Karpas-422 (cell line): ENCODE measurements around the gene EFCAB12. TPM values are rescaled to one million over a fixed set of nuclear protein-coding genes. Genes with fewer than 3 reads are reported as not detected.
A peak's percentile ranks its signal among the peaks of the same experiment; 100 is the strongest.

Experiments used
- DNase-seq: peaks from one replicate; pipeline ENCODE4 v3.0.0-alpha.2; 2015
- H2AFZ ChIP-seq: fragments of 200-600 bp; sonication (generic); 2 replicates; pipeline ENCODE4 v1.6.1; 2014; ENCODE audit warnings: antibody characterized with exemption, low read length, mixed read lengths
- H3K27ac ChIP-seq: fragments of 200-600 bp; sonication (generic); 2 replicates; pipeline ENCODE4 v1.5.1; 2014; ENCODE audit warnings: mild to moderate bottlenecking, low read length, moderate library complexity
- H3K27me3 ChIP-seq: fragments of 200-600 bp; sonication (generic); 2 replicates; pipeline ENCODE4 v1.6.1; 2014; ENCODE audit warnings: low read length, mixed read lengths
- H3K36me3 ChIP-seq: fragments of 200-600 bp; sonication (generic); 2 replicates; pipeline ENCODE4 v1.6.1; 2014; ENCODE audit warnings: low read length, mixed read lengths; ENCODE audit not compliant: insufficient read depth
- H3K4me1 ChIP-seq: fragments of 200-600 bp; sonication (generic); 2 replicates; pipeline ENCODE4 v1.6.1; 2014; ENCODE audit warnings: mild to moderate bottlenecking, low read length, mixed read lengths
- H3K4me2 ChIP-seq: fragments of 200-600 bp; sonication (generic); 2 replicates; pipeline ENCODE4 v1.6.1; 2014; ENCODE audit warnings: low read length, low read depth, mild to moderate bottlenecking; ENCODE audit not compliant: poor library complexity, severe bottlenecking
- H3K4me3 ChIP-seq: fragments of 200-600 bp; sonication (generic); 2 replicates; pipeline ENCODE4 v1.5.1; 2014; ENCODE audit warnings: mild to moderate bottlenecking, antibody characterized with exemption, low read length, mixed read lengths
- H3K79me2 ChIP-seq: fragments of 200-600 bp; sonication (generic); 2 replicates; pipeline ENCODE4 v1.6.1; 2014; ENCODE audit warnings: mild to moderate bottlenecking, low read length, mixed read lengths
- H3K9ac ChIP-seq: fragments of 200-600 bp; sonication (generic); 2 replicates; pipeline ENCODE4 v1.6.0; 2014; ENCODE audit warnings: low read length
- H3K9me2 ChIP-seq: fragments of 200-600 bp; sonication (generic), shearing (Covaris generic); replicated peaks from 2 replicates; pipeline ENCODE4 v1.6.0; 2014; ENCODE audit warnings: mild to moderate bottlenecking, low read length, moderate library complexity; ENCODE audit not compliant: insufficient read depth
- H3K9me3 ChIP-seq: fragments of 300-700, 200-600 bp; sonication (generic); 2 replicates; pipeline ENCODE4 v1.6.1; 2014; ENCODE audit warnings: low read length, mixed read lengths
- H4K20me1 ChIP-seq: fragments of 200-600 bp; sonication (generic); 2 replicates; pipeline ENCODE4 v1.6.1; 2014; ENCODE audit warnings: mild to moderate bottlenecking, antibody characterized with exemption, low read length, low read depth; ENCODE audit not compliant: insufficient read depth
- total RNA-seq: library from RNA; depleted of rRNA; stranded (reverse); fragments of >200 nt; shearing (Covaris generic); gene quantifications from 2 replicates; pipeline ENCODE4 v1.2.3, GENCODE V29; 2014; ENCODE audit warnings: low replicate concordance

Gene EFCAB12
- total RNA-seq, 1 experiment from 2014 or later: not detected

GRCh38 chr3:129441215-129441614 is 12.8 kb upstream of the EFCAB12 start:
- no peak overlapping the region for H3K27ac ChIP-seq
- H3K4me1 ChIP-seq: peaks cover 41% of the 10 kb centered on the region
- H3K9ac ChIP-seq: peak overlapping the region; percentile 75
- H3K36me3 ChIP-seq: peaks cover 6% of the 10 kb centered on the region; the same call in 1 of the 2 replicates
- no peaks in the 10 kb centered on the region for H3K9me2 ChIP-seq
- no peak for DNase-seq
- peak overlapping the region; percentile 69 for H3K4me3 ChIP-seq
- peak overlapping the region; percentile 70 for H3K4me2 ChIP-seq
- H3K79me2 ChIP-seq: peaks cover 34% of the 10 kb centered on the region
- H4K20me1 ChIP-seq: no peaks in the 10 kb centered on the region
- H3K27me3 ChIP-seq: no peaks in the 10 kb centered on the region
- H2AFZ ChIP-seq: no peak overlapping the region
- no peaks in the 10 kb centered on the region for H3K9me3 ChIP-seq

- no peaks in the 10 kb centered on the region for H4K20me1 ChIP-seq
- H3K79me2 ChIP-seq: peaks cover 39% of the 10 kb centered on the region
- peak; percentile 58 for DNase-seq
- peak overlapping the region; percentile 69 for H3K4me3 ChIP-seq
- H3K9me2 ChIP-seq: no peaks in the 10 kb centered on the region
- H3K4me1 ChIP-seq: peaks cover 46% of the 10 kb centered on the region
- H3K9me3 ChIP-seq: no peaks in the 10 kb centered on the region
- no peak overlapping the region for H2AFZ ChIP-seq
- H3K27ac ChIP-seq: peak overlapping the region; percentile 71
- H3K4me2 ChIP-seq: peak overlapping the region; percentile 70
- peaks cover 12% of the 10 kb centered on the region; the same call in 1 of the 2 replicates for H3K36me3 ChIP-seq
- peak overlapping the region; percentile 75 for H3K9ac ChIP-seq
- H3K27me3 ChIP-seq: no peaks in the 10 kb centered on the region
Observed at GRCh38 chr3:129440618-129441190, 12.3 kb upstream of the EFCAB12 start.

GRCh38 chr3:129439817-129440617 is 11.6 kb upstream of the EFCAB12 start, which contains the start of the genes IFT122 and MBD4:
IFT122 (plus strand) TSS chr3:129440224; CDS start chr3:129440331, 107 bp downstream.
MBD4 (minus strand) TSS chr3:129439948; CDS start chr3:129439833, 115 bp downstream.
- Histone ChIP-seq H4K20me1 (no peaks in the 10 kb centered on the region), H3K9me2 (no peaks in the 10 kb centered on the region), H2AFZ (peak within 1 kb of the TSS; percentile 27; the same call in 1 of the 2 replicates), H3K27me3 (no peaks in the 10 kb centered on the region), H3K4me1 (peaks cover 53% of the 10 kb centered on the region), H3K4me3 (peak within 1 kb of the TSS; percentile 91), H3K27ac (peak within 1 kb of the TSS; percentile 93), H3K4me2 (peak within 1 kb of the TSS; percentile 88), H3K79me2 (peaks cover 44% of the 10 kb centered on the region), H3K36me3 (peaks cover 12% of the 10 kb centered on the region; the same call in 1 of the 2 replicates), H3K9ac (peak within 1 kb of the TSS; percentile 94), H3K9me3 (no peaks in the 10 kb centered on the region)
- DNase-seq: peak; percentile 100

GRCh38 chr3:129439226-129439816 is 10.9 kb upstream of the EFCAB12 start:
- peak overlapping the region; percentile 88 for H3K4me2 ChIP-seq
- peak overlapping the region; percentile 91 for H3K4me3 ChIP-seq
- H2AFZ ChIP-seq: peak overlapping the region; percentile 27; the same call in 1 of the 2 replicates
- peak overlapping the region; percentile 93 for H3K27ac ChIP-seq
- H3K27me3 ChIP-seq: no peaks in the 10 kb centered on the region
- peak; percentile 89 for DNase-seq
- no peaks in the 10 kb centered on the region for H3K9me2 ChIP-seq
- H3K9me3 ChIP-seq: no peaks in the 10 kb centered on the region
- peaks cover 60% of the 10 kb centered on the region for H3K4me1 ChIP-seq
- peaks cover 13% of the 10 kb centered on the region; the same call in 1 of the 2 replicates for H3K36me3 ChIP-seq
- peaks cover 51% of the 10 kb centered on the region for H3K79me2 ChIP-seq
- no peaks in the 10 kb centered on the region for H4K20me1 ChIP-seq
- H3K9ac ChIP-seq: peak overlapping the region; percentile 94

GRCh38 chr3:129435367-129435766 is 6.9 kb upstream of the EFCAB12 start:
- Histone ChIP-seq H3K4me2 (peak overlapping the region; percentile 88), H3K9ac (peak overlapping the region; percentile 94), H3K27ac (peak overlapping the region; percentile 93), H3K4me1 (peaks cover 54% of the 10 kb centered on the region), H2AFZ (no peak overlapping the region), H3K27me3 (no peaks in the 10 kb centered on the region), H3K79me2 (peaks cover 59% of the 10 kb centered on the region), H3K9me3 (no peaks in the 10 kb centered on the region), H3K4me3 (peak overlapping the region; percentile 91), H3K36me3 (peaks cover 48% of the 10 kb centered on the region; the same call in 1 of the 2 replicates), H4K20me1 (no peaks in the 10 kb centered on the region), H3K9me2 (no peaks in the 10 kb centered on the region)
- DNase-seq: no peak

GRCh38 chr3:129434140-129434539 is 5.7 kb upstream of the EFCAB12 start:
- H3K9me2 ChIP-seq: no peaks in the 10 kb centered on the region
- H3K9me3 ChIP-seq: no peaks in the 10 kb centered on the region
- H3K4me1 ChIP-seq: peaks cover 57% of the 10 kb centered on the region
- H3K36me3 ChIP-seq: peaks cover 53% of the 10 kb centered on the region; the same call in 1 of the 2 replicates
- H3K4me2 ChIP-seq: peak overlapping the region; percentile 88
- no peaks in the 10 kb centered on the region for H4K20me1 ChIP-seq
- peak overlapping the region; percentile 93 for H3K27ac ChIP-seq
- DNase-seq: no peak
- H3K27me3 ChIP-seq: no peaks in the 10 kb centered on the region
- H3K79me2 ChIP-seq: peaks cover 54% of the 10 kb centered on the region
- no peak overlapping the region for H2AFZ ChIP-seq
- H3K9ac ChIP-seq: peak overlapping the region; percentile 94
- H3K4me3 ChIP-seq: peak overlapping the region; percentile 91

- DNase-seq: no peak
- Histone ChIP-seq H2AFZ (no peak overlapping the region), H3K9me2 (no peaks in the 10 kb centered on the region), H3K27me3 (no peaks in the 10 kb centered on the region), H4K20me1 (no peaks in the 10 kb centered on the region), H3K27ac (peak overlapping the region; percentile 93), H3K36me3 (peaks cover 56% of the 10 kb centered on the region; the same call in 1 of the 2 replicates), H3K9me3 (no peaks in the 10 kb centered on the region), H3K4me2 (no peak overlapping the region), H3K4me1 (peaks cover 60% of the 10 kb centered on the region), H3K4me3 (no peak overlapping the region), H3K9ac (no peak overlapping the region), H3K79me2 (peaks cover 48% of the 10 kb centered on the region)
Observed at GRCh38 chr3:129433565-129433964, 5.1 kb upstream of the EFCAB12 start.
